NCI-H524 treated with DMSO at 0.1 percent for 48 hours (cell line): ENCODE data around the gene SDF4.
"Not testable (repeated sequence)": the region's sequence is repeated elsewhere in the genome, so short reads cannot be mapped to it uniquely, and the experiment has no call there.

Experiments
- DNase-seq: peaks from one replicate; lab custom pipeline; 2025; lab: John Stamatoyannopoulos, UW

Gene SDF4

GRCh38 chr1:1198423-1199140, 33.2 kb downstream of the SDF4 start:
- no peak for DNase-seq

- DNase-seq: no peak
Measured at GRCh38 chr1:1197551-1198422, 34.0 kb downstream of the SDF4 start.

- no peak for DNase-seq
Measured at GRCh38 chr1:1197188-1197500, 34.7 kb downstream of the SDF4 start.

GRCh38 chr1:1196431-1197187, 35.2 kb downstream of the SDF4 start:
- no peak for DNase-seq

GRCh38 chr1:1195726-1196125, 36.1 kb downstream of the SDF4 start:
- DNase-seq: not testable (repeated sequence)

GRCh38 chr1:1194723-1195122, 37.1 kb downstream of the SDF4 start:
- no peak for DNase-seq

GRCh38 chr1:1191734-1192133, 40.1 kb downstream of the SDF4 start:
- no peak for DNase-seq

- DNase-seq: no peak
Measured at GRCh38 chr1:1189111-1189510, 42.7 kb downstream of the SDF4 start.

- no peak for DNase-seq
Measured at GRCh38 chr1:1187938-1188337, 43.9 kb downstream of the SDF4 start.

GRCh38 chr1:1185101-1185765, 46.6 kb downstream of the SDF4 start:
- no peak for DNase-seq

GRCh38 chr1:1183833-1184775, 47.7 kb downstream of the SDF4 start:
- DNase-seq: no peak

GRCh38 chr1:1183221-1183747, 48.5 kb downstream of the SDF4 start:
- no peak for DNase-seq

GRCh38 chr1:1182491-1183220, 49.1 kb downstream of the SDF4 start:
- no peak for DNase-seq

- no peak for DNase-seq
Measured at GRCh38 chr1:1181938-1182410, 49.8 kb downstream of the SDF4 start.

GRCh38 chr1:1181129-1181937, 50.5 kb downstream of the SDF4 start:
- no peak for DNase-seq

- DNase-seq: no peak
Measured at GRCh38 chr1:1179983-1180861, 51.6 kb downstream of the SDF4 start.

GRCh38 chr1:1179346-1179982, 52.3 kb downstream of the SDF4 start:
- DNase-seq: no peak
